ENCODE results near the gene CYB561D2.

The CYB561D2 gene

DNA sequence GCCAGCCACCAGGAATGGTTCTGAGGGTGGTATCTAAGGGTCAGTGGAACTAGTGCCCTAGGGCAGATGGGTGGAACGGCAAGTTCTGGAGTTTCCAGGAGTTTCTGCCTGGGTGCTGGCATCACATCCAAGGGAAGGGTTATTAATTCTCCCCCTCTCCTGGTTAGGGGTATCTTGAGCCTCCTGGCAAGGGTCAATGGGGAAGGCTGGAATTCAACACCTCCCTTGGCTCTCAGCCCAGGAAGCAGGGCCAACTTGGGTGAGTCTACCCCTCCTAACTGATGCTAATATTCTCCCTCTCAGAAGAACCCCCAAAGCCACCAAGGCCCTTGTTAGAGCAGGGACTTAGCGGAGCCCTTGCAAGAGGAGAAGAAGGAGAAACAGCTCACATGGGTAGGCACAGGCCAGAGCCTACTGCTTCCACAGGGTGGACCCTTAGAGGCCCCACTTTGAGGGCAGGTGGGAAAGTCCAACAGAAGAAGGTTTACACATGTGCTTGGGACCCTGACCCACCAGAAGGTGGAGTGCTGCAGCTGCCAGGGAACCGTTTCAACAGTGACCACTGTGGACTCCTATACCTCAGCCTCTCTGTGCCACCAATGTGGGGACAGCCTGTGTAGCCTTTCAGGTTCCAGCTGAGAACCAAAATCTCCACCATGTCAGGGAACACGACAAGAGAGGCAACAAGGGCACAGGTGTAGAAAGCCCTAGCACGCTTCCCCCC is 5.3 kb downstream of the CYB561D2 start:
- Histone ChIP-seq H3K27me3 (ENCODE audit: low read depth) (no peaks in the 10 kb centered on the region), H3K9me3 (no peaks in the 10 kb centered on the region), H3K36me3 (replicated peaks) (peaks cover 59% of the 10 kb centered on the region), H3K4me1 (peaks cover 23% of the 10 kb centered on the region), H3K4me3 (peak overlapping the region; percentile 4; the same call in 1 of the 2 replicates)
- DNase-seq (ENCODE audit: low spot score in 2 of 2), result no peak
- in situ Hi-C loops (cut with MboI; ENCODE audit: low sequenced_read_pairs), result loop anchor here (10.0 kb wide), 1 partner anchor 1029 kb away; the partner anchor contains the start of gene MANF

DNA sequence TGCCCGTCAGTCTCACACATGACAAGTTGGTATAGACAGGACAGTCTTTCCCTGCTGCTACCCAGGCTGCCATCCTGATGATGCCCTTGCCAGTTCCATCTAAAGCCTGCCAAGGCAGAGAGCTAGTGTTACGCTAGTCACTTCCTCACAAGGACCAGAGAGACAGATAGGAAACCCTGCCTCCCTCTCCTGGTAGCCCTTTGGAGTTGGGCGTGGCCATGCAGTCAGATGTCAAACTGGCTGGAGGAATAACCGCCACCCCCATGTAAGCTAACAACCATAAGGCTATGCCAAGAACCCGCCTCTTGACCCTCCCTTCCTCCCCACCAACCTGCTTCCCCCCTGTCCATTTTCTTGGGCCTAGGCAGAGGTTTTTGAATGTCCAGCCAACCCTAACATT is 5.9 kb downstream of the CYB561D2 start:
- in situ Hi-C loops (cut with MboI; ENCODE audit: low sequenced_read_pairs), result loop anchor here (10.0 kb wide), 1 partner anchor 1028 kb away; the partner anchor contains the start of gene MANF

DNA sequence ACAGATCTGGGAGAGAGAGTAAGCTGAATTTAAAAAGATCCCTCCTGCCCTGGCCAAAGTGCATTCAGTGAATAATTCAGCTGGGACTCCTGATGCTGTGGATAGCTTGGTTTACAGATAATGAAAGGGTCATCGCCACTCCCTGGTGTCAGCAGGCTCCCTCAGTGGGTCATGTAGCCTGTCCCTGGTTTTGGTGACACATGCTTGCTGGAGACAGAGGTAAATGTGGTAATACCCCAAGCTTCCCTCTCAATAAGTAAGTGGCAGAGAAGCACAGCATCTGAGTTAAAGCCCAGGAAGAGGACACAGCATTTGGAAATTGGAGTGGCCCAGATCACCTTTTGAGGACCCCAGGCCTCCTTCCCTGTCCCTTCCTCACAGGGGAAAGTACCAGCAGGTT is 6.8 kb downstream of the CYB561D2 start:
- Histone ChIP-seq H3K9me3 (no peaks in the 10 kb centered on the region), H3K36me3 (replicated peaks) (peaks cover 56% of the 10 kb centered on the region), H3K27me3 (ENCODE audit: low read depth) (no peaks in the 10 kb centered on the region), H3K4me3 (peak overlapping the region; percentile 74), H3K4me1 (peaks cover 23% of the 10 kb centered on the region)
- in situ Hi-C loops (cut with MboI; ENCODE audit: low sequenced_read_pairs), result loop anchor here (10.0 kb wide), 1 partner anchor 1027 kb away; the partner anchor contains the start of gene MANF
- DNase-seq (ENCODE audit: low spot score in 2 of 2), result no peak

More for the DNA sequence above, 5.9 kb downstream of the CYB561D2 start:
- DNase-seq (ENCODE audit: low spot score in 2 of 2), result peak in 1 of 2 experiments; percentile 47
- Histone ChIP-seq H3K27me3 (ENCODE audit: low read depth) (no peaks in the 10 kb centered on the region), H3K36me3 (replicated peaks) (peaks cover 56% of the 10 kb centered on the region), H3K9me3 (no peaks in the 10 kb centered on the region), H3K4me3 (peak overlapping the region; percentile 74; the same call in 1 of the 2 replicates), H3K4me1 (peaks cover 23% of the 10 kb centered on the region)

DNA sequence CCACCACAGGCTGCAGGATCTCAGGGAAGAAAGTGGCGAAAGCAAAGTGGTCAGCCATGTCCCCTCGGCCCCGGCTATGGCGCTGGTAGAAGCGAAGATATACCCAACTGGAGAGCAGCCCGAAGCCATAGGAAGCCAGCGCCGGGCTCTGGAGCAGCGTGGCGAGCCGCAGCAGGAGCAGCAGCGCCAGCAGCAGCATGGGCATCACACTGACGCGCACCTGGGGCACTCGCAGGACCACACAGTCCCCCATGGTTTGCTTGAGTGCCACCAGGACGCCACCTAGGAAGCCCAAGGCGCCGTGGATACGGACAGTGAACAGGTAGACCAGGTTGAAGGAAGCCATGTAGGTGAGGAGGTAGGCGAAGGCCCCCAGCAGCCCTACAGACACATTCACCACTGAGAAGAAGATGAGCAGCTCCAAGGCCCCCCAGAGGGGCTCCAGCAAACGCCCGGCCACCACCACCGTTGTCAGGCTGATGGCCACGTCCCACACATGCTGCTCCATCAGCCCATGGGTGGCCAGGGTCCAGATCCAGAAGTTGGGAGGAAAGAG is 7.8 kb downstream of the CYB561D2 start:
- in situ Hi-C loops (cut with MboI; ENCODE audit: low sequenced_read_pairs), result loop anchor here (10.0 kb wide), 1 partner anchor 1026 kb away; the partner anchor contains the start of gene MANF
- peak overlapping the region; percentile 74 for H3K4me3 ChIP-seq
- H3K4me1 ChIP-seq, result peaks cover 23% of the 10 kb centered on the region
- no peaks in the 10 kb centered on the region for H3K27me3 ChIP-seq (ENCODE audit: low read depth)
- peaks cover 53% of the 10 kb centered on the region for H3K36me3 ChIP-seq (replicated peaks)
- no peaks in the 10 kb centered on the region for H3K9me3 ChIP-seq
- no peak for DNase-seq (ENCODE audit: low spot score in 2 of 2)

DNA sequence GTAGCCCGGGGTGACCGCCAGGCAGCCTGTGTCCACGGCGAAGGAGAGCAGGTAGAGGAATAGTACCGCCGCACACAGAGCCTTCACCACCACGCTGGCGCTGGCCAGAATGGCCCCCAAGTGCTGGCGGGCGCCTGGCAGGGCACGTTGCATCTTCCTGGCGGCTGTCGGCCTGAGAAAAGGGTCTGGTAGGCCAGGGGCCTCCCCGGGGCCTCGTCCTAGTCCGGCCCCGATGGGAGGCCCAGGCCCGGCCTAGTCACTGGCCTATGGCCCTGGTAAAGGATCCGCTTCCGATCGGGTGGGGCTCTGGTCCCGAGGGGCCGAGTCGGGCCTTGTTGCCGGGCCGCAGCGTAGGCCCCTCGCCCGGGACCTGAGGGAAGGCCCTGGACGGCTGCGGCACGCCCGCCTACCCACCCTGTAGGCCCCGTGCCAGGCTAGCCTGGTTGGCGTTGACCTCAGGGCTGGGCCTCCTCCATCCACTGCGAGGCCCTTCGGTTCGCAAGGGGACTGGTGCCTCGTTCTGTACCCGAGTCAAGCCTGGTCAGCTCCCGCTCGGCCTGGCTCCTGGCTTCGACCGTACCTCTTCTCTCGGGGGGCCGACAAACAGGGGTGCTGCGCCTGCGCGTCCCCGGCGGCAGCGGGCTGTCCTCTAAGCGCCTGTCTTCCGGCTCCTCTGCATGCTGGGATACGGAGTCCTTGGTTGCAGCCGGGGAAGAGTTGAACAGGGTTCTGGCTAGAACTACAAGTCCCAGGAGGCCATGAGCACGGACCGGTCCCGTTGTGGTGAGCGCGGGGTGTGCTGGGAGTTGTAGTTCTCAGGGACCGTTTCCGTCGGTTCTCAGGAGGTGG is 8.5 kb downstream of the CYB561D2 start, which contains the start of gene TMEM115:
TMEM115 (minus strand) TSS at position 611 of the 849 bp plus-strand sequence; CDS start at position 153, 458 bp downstream.
- H3K4me3 ChIP-seq, result peak within 1 kb of the TSS; percentile 74
- peaks cover 23% of the 10 kb centered on the region for H3K4me1 ChIP-seq
- no peaks in the 10 kb centered on the region for H3K9me3 ChIP-seq
- no peaks in the 10 kb centered on the region for H3K27me3 ChIP-seq (ENCODE audit: low read depth)
- peaks cover 48% of the 10 kb centered on the region for H3K36me3 ChIP-seq (replicated peaks)
- in situ Hi-C loops (cut with MboI; ENCODE audit: low sequenced_read_pairs), result loop anchor here (10.0 kb wide), 1 partner anchor 1026 kb away; the partner anchor contains the start of gene MANF
- peak; percentile 98 to 99 for DNase-seq (ENCODE audit: low spot score in 2 of 2)

DNA sequence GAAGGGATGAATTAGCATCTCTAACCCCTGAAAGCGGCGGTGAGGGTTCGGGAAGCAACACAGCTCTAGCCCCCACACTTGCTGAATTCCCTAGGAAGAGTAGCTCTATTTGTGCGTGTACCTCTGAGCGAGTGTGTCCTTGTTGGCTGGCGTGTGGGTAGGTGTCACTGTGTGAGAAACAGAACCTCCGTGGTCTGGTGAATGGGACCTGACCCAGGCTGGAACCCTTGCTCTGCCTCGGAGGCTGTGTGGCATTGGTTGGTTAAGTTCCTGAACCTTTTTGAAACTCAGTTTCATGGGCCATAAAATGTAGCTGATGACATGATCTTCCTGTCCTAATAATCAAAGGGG is 9.1 kb downstream of the CYB561D2 start:
- peaks cover 42% of the 10 kb centered on the region for H3K36me3 ChIP-seq (replicated peaks)
- H3K9me3 ChIP-seq, result no peaks in the 10 kb centered on the region
- DNase-seq (ENCODE audit: low spot score in 2 of 2), result no peak
- H3K4me1 ChIP-seq, result peaks cover 23% of the 10 kb centered on the region
- H3K4me3 ChIP-seq, result peak overlapping the region; percentile 74
- H3K27me3 ChIP-seq (ENCODE audit: low read depth), result no peaks in the 10 kb centered on the region
- in situ Hi-C loops (cut with MboI; ENCODE audit: low sequenced_read_pairs), result loop anchor here (10.0 kb wide), 1 partner anchor 1025 kb away; the partner anchor contains the start of gene MANF

DNA sequence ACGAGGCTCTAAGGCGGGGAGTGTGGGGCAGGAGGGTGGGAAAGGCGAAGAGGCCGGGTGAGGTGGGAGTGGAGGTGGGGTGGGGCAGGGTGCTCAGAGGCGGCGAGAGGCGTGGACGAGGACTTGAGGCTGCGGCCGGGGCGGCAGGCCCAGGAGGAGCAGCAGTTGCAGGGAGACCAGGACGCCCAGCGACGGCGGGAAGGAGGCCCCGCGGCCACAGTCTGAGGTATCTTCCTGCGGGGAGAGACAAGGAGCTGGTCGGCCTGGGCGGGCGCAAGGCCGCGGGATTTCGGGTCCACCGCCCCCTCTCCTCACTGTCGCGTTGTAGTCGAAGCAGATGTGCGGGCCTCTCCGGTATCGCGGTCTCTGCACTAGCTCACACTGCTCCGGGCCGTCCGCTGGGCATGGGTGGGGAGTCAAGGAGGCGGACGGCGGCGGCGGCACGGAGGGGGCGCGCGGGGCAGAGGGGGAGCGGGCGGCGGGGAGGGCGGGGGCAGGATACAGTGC is 14.0 kb downstream of the CYB561D2 start:
- no peaks in the 10 kb centered on the region for H3K27me3 ChIP-seq (ENCODE audit: low read depth)
- peaks cover 7% of the 10 kb centered on the region for H3K4me1 ChIP-seq
- H3K36me3 ChIP-seq (replicated peaks), result no peaks in the 10 kb centered on the region
- in situ Hi-C loops (cut with MboI; ENCODE audit: low sequenced_read_pairs), result no loop called here
- DNase-seq (ENCODE audit: low spot score in 2 of 2), result no peak
- H3K4me3 ChIP-seq, result peak overlapping the region; percentile 29
- H3K9me3 ChIP-seq, result no peaks in the 10 kb centered on the region

DNA sequence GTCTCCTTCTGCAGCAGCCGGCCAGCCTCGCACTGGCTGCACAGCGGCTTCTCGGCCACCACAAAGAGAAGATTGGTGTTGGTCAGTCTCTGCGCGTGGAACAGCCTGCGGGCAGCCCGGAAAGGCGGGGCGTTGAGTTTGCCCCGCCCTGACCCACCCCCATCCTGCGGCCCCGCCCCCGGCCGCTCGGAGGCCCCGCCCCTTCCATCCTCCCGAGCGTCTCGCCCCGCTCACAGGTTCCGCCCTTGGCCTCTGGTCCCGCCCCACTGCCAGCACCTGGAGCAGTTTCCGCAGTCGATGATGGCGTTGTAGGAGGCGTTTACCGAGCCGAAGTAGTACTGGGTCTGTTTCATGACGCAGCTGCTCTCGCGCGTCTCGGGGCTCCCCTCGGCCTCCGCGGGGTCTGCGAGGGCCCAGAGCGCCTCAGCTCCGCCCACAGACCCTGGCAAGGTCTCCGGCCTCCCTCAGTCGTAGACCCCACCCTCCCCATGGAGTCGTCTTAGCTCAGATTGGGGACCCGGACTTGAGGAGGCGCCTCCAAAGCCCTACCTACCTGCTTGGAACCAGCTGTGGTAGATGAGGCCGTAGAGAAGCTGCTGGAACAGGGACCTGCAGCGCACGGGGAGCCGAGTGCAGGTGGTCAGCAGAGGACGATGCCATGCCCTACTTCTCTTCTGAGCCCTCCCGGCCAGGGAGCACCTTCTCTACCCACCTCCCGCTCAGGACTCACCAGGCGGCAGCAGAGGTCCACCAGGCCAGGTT is 14.6 kb downstream of the CYB561D2 start:
- Histone ChIP-seq H3K27me3 (ENCODE audit: low read depth) (no peaks in the 10 kb centered on the region), H3K9me3 (no peaks in the 10 kb centered on the region), H3K4me1 (peaks cover 3% of the 10 kb centered on the region), H3K36me3 (replicated peaks) (no peaks in the 10 kb centered on the region), H3K4me3 (peak overlapping the region; percentile 29)
- peak; percentile 73 to 95 for DNase-seq (ENCODE audit: low spot score in 2 of 2)
- in situ Hi-C loops (cut with MboI; ENCODE audit: low sequenced_read_pairs), result no loop called here

DNA sequence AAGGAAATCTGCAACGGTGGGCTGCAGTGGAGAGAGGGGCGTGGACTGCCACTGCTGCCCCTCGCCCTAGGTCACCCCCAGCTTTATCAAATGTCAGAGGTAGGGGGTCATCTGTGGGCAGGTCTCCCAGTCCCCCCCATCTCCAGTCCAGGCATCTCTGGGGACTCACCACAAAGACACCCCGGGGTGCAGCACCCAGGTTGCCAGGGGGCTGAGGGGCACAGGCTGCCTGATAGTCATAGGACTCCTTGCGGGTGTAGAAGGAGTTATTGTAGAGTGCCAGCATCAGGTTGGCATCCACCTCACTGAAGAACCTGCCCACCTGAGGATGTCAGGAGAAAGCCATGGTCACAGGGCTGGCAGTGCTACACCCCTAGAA is 15.2 kb downstream of the CYB561D2 start:
- in situ Hi-C loops (cut with MboI; ENCODE audit: low sequenced_read_pairs), result no loop called here
- Histone ChIP-seq H3K4me1 (peaks cover 3% of the 10 kb centered on the region), H3K27me3 (ENCODE audit: low read depth) (no peaks in the 10 kb centered on the region), H3K4me3 (no peak overlapping the region; the same call in 1 of the 2 replicates), H3K36me3 (replicated peaks) (no peaks in the 10 kb centered on the region), H3K9me3 (no peaks in the 10 kb centered on the region)
- no peak for DNase-seq (ENCODE audit: low spot score in 2 of 2)

DNA sequence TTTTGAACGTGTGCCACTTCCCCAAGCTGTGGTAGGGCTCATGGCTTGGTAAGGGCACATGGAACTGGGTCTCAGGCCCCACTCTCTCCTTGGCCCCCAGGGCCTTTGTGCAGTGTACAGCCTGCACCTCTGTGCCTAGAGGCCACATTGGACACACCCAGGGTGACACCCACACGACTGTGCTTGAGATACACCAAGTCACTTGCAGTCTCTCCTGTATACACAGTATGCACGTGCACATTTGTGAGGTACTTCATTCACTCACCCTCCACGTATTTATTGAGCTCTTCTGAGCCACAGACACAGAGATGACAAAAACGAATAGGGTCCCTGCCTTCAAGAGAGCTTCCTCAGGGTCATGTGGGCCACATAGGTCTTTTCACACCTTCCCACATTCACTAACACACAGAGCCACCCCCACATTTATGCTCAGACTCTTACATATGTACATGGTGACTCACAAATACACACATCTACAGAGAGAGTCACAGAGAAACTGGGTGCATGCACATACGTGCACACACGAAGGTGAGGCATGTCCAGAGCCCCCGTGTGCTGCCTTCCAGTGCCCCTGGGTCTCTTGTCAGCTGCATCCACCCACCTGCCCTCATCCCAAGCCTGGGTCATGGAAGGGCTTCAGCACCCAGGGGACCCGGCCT is 18.5 kb downstream of the CYB561D2 start:
- Histone ChIP-seq H3K9me3 (no peaks in the 10 kb centered on the region), H3K4me3 (no peak overlapping the region), H3K27me3 (ENCODE audit: low read depth) (no peaks in the 10 kb centered on the region), H3K4me1 (peaks cover 3% of the 10 kb centered on the region), H3K36me3 (replicated peaks) (no peaks in the 10 kb centered on the region)
- DNase-seq (ENCODE audit: low spot score in 2 of 2), result no peak
- in situ Hi-C loops (cut with MboI; ENCODE audit: low sequenced_read_pairs), result no loop called here

DNA sequence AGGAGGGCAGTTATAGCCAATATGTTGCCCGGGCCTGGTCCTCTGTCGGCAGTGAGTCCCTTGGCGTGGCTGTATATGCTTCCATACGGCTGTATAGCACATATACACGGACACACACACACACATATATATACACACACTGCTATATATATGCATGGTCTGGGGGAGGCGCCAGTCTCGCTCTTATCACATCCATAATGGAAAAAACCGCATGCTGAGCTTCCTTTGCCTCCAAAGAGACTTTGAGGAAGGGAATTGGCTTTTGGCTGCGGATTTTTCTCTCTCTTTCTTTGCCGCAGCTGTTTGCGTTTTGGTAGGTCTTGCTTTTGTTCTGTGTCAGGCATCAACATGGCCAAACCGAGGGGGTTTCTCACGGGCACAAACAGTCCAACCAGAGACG is 19.9 kb downstream of the CYB561D2 start:
- peak; percentile 41 to 46 for DNase-seq (ENCODE audit: low spot score in 2 of 2)
- Histone ChIP-seq H3K9me3 (no peaks in the 10 kb centered on the region), H3K36me3 (replicated peaks) (no peaks in the 10 kb centered on the region), H3K27me3 (ENCODE audit: low read depth) (no peaks in the 10 kb centered on the region), H3K4me1 (no peaks in the 10 kb centered on the region), H3K4me3 (no peak overlapping the region)
- in situ Hi-C loops (cut with MboI; ENCODE audit: low sequenced_read_pairs), result no loop called here

DNA sequence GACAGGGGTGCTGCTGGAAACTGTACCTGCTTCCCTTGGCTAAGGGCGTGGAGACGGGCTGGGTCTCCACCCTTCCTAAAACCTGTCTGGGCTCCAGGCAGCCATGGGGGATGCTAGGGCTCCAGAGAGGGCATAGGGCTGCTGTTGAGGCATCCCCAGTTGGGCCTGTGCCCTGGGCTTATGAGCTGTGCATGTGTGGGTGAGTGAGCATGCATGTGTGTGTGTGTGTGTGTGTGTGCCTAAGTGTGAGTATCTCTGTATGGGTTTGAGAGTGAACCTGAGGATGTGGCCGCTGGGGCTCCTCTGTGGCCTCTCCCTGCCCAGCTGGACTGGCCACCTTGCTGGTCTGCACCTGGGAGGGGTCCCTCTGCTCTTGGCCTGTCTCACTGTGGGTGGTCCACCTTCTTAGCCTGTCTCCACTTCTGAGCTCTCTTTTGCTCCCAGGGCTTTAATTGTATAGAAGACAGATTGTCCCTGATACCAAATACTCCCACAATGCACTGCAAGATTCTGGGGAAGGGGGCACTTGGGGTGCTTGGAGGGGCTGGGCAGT is 20.5 kb downstream of the CYB561D2 start:
- no peaks in the 10 kb centered on the region for H3K27me3 ChIP-seq (ENCODE audit: low read depth)
- no peak for DNase-seq (ENCODE audit: low spot score in 2 of 2)
- H3K9me3 ChIP-seq, result no peaks in the 10 kb centered on the region
- H3K4me3 ChIP-seq, result no peak overlapping the region
- H3K36me3 ChIP-seq (replicated peaks), result no peaks in the 10 kb centered on the region
- in situ Hi-C loops (cut with MboI; ENCODE audit: low sequenced_read_pairs), result no loop called here
- no peaks in the 10 kb centered on the region for H3K4me1 ChIP-seq

All from HAP-1 (cell line).